ENCODE results near the gene UBE2O.

UBE2O gene

GRCh38 chr17:76410328-76410965 is 42.5 kb downstream of the UBE2O start:
- no peak for DNase-seq

GRCh38 chr17:76408037-76408849 is 44.7 kb downstream of the UBE2O start:
- DNase-seq, result peak; percentile 32 to 69 (median 56)

- no peak for DNase-seq
These were observed 45.4 kb downstream of the UBE2O start for GRCh38 chr17:76407509-76407908.

GRCh38 chr17:76405967-76406647 is 46.8 kb downstream of the UBE2O start:
- no peak for DNase-seq

- DNase-seq, result no peak
These were observed 47.4 kb downstream of the UBE2O start for GRCh38 chr17:76405607-76405966.

- no peak for DNase-seq
These were observed 47.9 kb downstream of the UBE2O start for GRCh38 chr17:76404976-76405563.

GRCh38 chr17:76404256-76404655 is 48.7 kb downstream of the UBE2O start:
- DNase-seq, result no peak

GRCh38 chr17:76402711-76403110 is 50.2 kb downstream of the UBE2O start:
- no peak for DNase-seq

- no peak for DNase-seq
These were observed 53.5 kb downstream of the UBE2O start for GRCh38 chr17:76399175-76400172.

- DNase-seq, result no peak
These were observed 54.3 kb downstream of the UBE2O start for GRCh38 chr17:76398523-76399174.

- peak; percentile 40 to 84 (median 77) for DNase-seq
These were observed 55.0 kb downstream of the UBE2O start for GRCh38 chr17:76397687-76398522.

GRCh38 chr17:76397184-76397583 is 55.8 kb downstream of the UBE2O start:
- DNase-seq, result no peak

- no peak for DNase-seq
These were observed 57.0 kb downstream of the UBE2O start for GRCh38 chr17:76395980-76396379.

GRCh38 chr17:76394166-76394565 is 58.8 kb downstream of the UBE2O start:
- DNase-seq, result no peak

- DNase-seq, result no peak
These were observed 61.7 kb downstream of the UBE2O start for GRCh38 chr17:76391200-76391715.

- DNase-seq, result no peak
These were observed 62.9 kb downstream of the UBE2O start for GRCh38 chr17:76390003-76390421.

- DNase-seq, result no peak
These were observed 63.7 kb downstream of the UBE2O start for GRCh38 chr17:76388966-76389888.

GRCh38 chr17:76386966-76387765 is 65.8 kb downstream of the UBE2O start:
- DNase-seq, result no peak

Data from stimulated activated naive CD4-positive, alpha-beta T cell (primary cell).